A549 (cell line): ENCODE results near the gene BOLA3. TPM values are rescaled to one million over a fixed set of nuclear protein-coding genes. Genes with fewer than 3 reads are reported as not detected.

Experiments used
- ATAC-seq, 2 experiments: fragments of 200-7000 bp in 1 of 2; fragments of >200 bp in 1 of 2; cut with Nextera tagmentation in 1 of 2; cut with Tn5 transposase in 1 of 2; 3 replicates each; pipeline versions ENCODE4 v1.8.0 to v1.9.1; 2018 to 2020; ENCODE audit warnings: mild to moderate bottlenecking in 1 of 2, moderate library complexity in 1 of 2
- CTCF ChIA-PET: fragments of 300-600 bp; sonication (Branson Sonifier 250); formaldehyde crosslinking; extraction: SDS; loops from one replicate; lab custom pipeline; 2021; ENCODE audit warnings: antibody characterized with exemption, inconsistent platforms; lab: Yijun Ruan, JAX
- POLR2A ChIA-PET: fragments of 350-600 bp; formaldehyde crosslinking; extraction: SDS; loops from one replicate; lab custom pipeline; 2021; ENCODE audit warnings: antibody characterized with exemption, inconsistent platforms; lab: Yijun Ruan, JAX
- DNase-seq, 2 experiments: peaks; one replicate each; pipeline versions ENCODE4 v3.0.0 to v3.0.0-alpha.2; 2011 to 2016; ENCODE audit warnings: low read depth in 1 of 2, low spot score in 1 of 2
- FAIRE-seq: peaks from 2 replicates; lab custom pipeline; 2011; peaks lifted over from hg19 to GRCh38; lab: Jason Lieb, UNC
- H3K27ac ChIP-seq, 2 experiments: fragments of >200 bp; sonication (Bioruptor Twin); formaldehyde crosslinking; 3 replicates each; pipeline ENCODE4 v1.5.1; 2016 to 2017
- H3K4me1 ChIP-seq: fragments of >200 bp; sonication (Bioruptor Twin); formaldehyde crosslinking; 3 replicates; pipeline ENCODE4 v1.6.1; 2016
- H3K4me2 ChIP-seq: fragments of >200 bp; sonication (Bioruptor Twin); formaldehyde crosslinking; 3 replicates; pipeline ENCODE4 v1.6.1; 2016
- H3K4me3 ChIP-seq: fragments of >200 bp; sonication (Bioruptor Twin); formaldehyde crosslinking; 3 replicates; pipeline ENCODE4 v1.5.1; 2016
- H3K9me3 ChIP-seq: fragments of >200 bp; sonication (Bioruptor Twin); formaldehyde crosslinking; 3 replicates; pipeline ENCODE4 v1.6.1; 2016
- E2F6 ChIP-seq: IDR thresholded peaks from 2 replicates; pipeline ENCODE4 v1.6.1; 2012; ENCODE audit warnings: low read depth, borderline replicate concordance
- EP300 ChIP-seq, 2 experiments: fragments of >200 bp; sonication (Bioruptor Twin); formaldehyde crosslinking; IDR thresholded peaks; 2 replicates in 1 of 2; 3 replicates in 1 of 2; pipeline ENCODE4 v1.6.1; 2016 to 2017
- FOSL2 ChIP-seq, 2 experiments: fragments of 450-650 bp in 1 of 2; fragments of >200 bp in 1 of 2; sonication (Bioruptor Twin) in 1 of 2; formaldehyde crosslinking; IDR thresholded peaks; 2 replicates each; pipeline versions ENCODE4 v1.5.0 to v1.6.1; 2016 to 2020; ENCODE audit warnings: mild to moderate bottlenecking in 1 of 2, moderate library complexity in 1 of 2
- FOXS1 ChIP-seq: fragments of 250-450 bp; sonication (Bioruptor Pico); IDR thresholded peaks from 2 replicates; pipeline ENCODE4 v1.5.0; 2020; ENCODE audit warnings: mild to moderate bottlenecking, moderate library complexity
- HES2 ChIP-seq: fragments of >200 bp; sonication (Bioruptor Twin); formaldehyde crosslinking; IDR thresholded peaks from 2 replicates; pipeline ENCODE4 v1.6.1; 2016
- HOXB13 ChIP-seq: fragments of 250-450 bp; sonication (Bioruptor Pico); IDR thresholded peaks from 2 replicates; pipeline ENCODE4 v1.5.0; 2020; ENCODE audit warnings: low read depth, mild to moderate bottlenecking, moderate library complexity
- HOXB5 ChIP-seq: fragments of 250-450 bp; sonication (Bioruptor Pico); IDR thresholded peaks from 2 replicates; pipeline ENCODE4 v1.5.0; 2020; ENCODE audit warnings: mild to moderate bottlenecking, moderate library complexity
- KDM5A ChIP-seq: fragments of 200-600 bp; sonication (generic); IDR thresholded peaks from 2 replicates; pipeline ENCODE4 v1.6.1; 2016; ENCODE audit warnings: antibody characterized with exemption, mild to moderate bottlenecking
- POLR2A ChIP-seq: IDR thresholded peaks from 2 replicates; pipeline ENCODE4 v1.6.1; 2012; ENCODE audit warnings: mild to moderate bottlenecking, low read length
- RNF2 ChIP-seq: fragments of 200-600 bp; sonication (generic); IDR thresholded peaks from 2 replicates; pipeline ENCODE4 v1.6.1; 2016; ENCODE audit warnings: low read depth, mild to moderate bottlenecking, antibody characterized with exemption, moderate library complexity, borderline replicate concordance
- SMC3 ChIP-seq: fragments of >200 bp; sonication (Bioruptor Twin); formaldehyde crosslinking; IDR thresholded peaks from 3 replicates; pipeline ENCODE4 v1.6.1; 2018; ENCODE audit warnings: inconsistent platforms
- SREBF2 ChIP-seq: fragments of 450-650 bp; IDR thresholded peaks from 2 replicates; pipeline ENCODE4 v1.6.1; 2014; ENCODE audit warnings: mild to moderate bottlenecking, moderate library complexity
- TFCP2L1 ChIP-seq: fragments of 250-450 bp; sonication (Bioruptor Pico); IDR thresholded peaks from 2 replicates; pipeline ENCODE4 v1.5.0; 2021; ENCODE audit warnings: mild to moderate bottlenecking
- TP53 ChIP-seq: fragments of 250-450 bp; sonication (Bioruptor Pico); IDR thresholded peaks from 2 replicates; pipeline ENCODE4 v1.5.0; 2021; ENCODE audit warnings: mild to moderate bottlenecking, moderate library complexity
- ZC3H11A ChIP-seq: fragments of 450-650 bp; IDR thresholded peaks from 2 replicates; pipeline ENCODE4 v1.6.1; 2014; ENCODE audit warnings: antibody characterized with exemption, mild to moderate bottlenecking
- ZSCAN20 ChIP-seq: fragments of 250-450 bp; sonication (Bioruptor Pico); IDR thresholded peaks from 2 replicates; pipeline ENCODE4 v1.8.0; 2022; ENCODE audit warnings: mild to moderate bottlenecking, moderate library complexity
- WGBS: methylation state at CpG from one replicate; pipeline ENCODE4 v1.1.6; 2017; ENCODE audit errors: missing lambda C conversion rate; 5-methylcytosine and 5-hydroxymethylcytosine counted together
- polyA plus RNA-seq, 4 experiments: library from polyadenylated mRNA; depleted of rRNA in 3 of 4; stranded (reverse); fragments of >200 nt; fragmentation: RNase III in 1 of 4; extraction: RNeasy Plus Mini Kit Qiagen cat#74134 plus additional on column Dnase treatment in 1 of 4; gene quantifications; 2 replicates in 3 of 4; 3 replicates in 1 of 4; pipeline ENCODE4 v1.2.3, GENCODE V29; 2011 to 2017
- TF ChIP-seq, protein P1 (sequence below): fragments of 200-600 bp; sonication (generic); IDR thresholded peaks from 2 replicates; pipeline ENCODE4 v1.6.1; 2016; ENCODE audit warnings: antibody characterized with exemption, mild to moderate bottlenecking, moderate library complexity
- TF ChIP-seq, protein P2 (sequence below): IDR thresholded peaks from 2 replicates; pipeline ENCODE4 v1.6.1; 2012

The BOLA3 gene
- polyA plus RNA-seq, 2 of the 4 experiments (the other 2 are of a cell fraction) = 136 to 139 TPM

DNA sequence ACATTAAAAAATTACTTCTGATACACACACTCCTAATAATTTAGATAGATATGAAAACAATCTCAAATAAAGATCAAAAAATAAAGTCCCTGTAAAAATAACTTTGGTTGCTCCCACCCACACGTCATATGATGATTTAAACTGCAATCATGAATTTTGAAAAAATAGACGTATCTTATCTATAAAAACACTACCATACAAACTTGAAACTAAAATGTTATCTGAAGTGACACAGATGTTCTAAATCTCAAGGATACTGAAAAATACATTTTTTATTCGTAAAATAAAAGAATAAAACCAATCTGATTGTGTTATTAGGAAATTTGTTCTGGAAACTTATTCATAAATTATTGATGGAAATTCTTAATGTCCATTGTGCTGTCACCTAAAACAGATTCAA, 8.1 kb upstream of the BOLA3 start:
- DNase-seq (no peak), ATAC-seq (no peak), FAIRE-seq (no peak)
- CTCF ChIA-PET = interaction anchor here (0.6 to 2.8 kb wide), 3 partner anchors 8 to 375 kb away, joined by 3 to 9 read pairs (median 4); partner anchors contain the start of gene BOLA3
- H3K4me2 ChIP-seq = no peak overlapping the region
- POLR2A ChIA-PET = interaction anchor here (1.2 to 1.3 kb wide), 2 partner anchors 22 to 35 kb away, joined by 4 to 6 read pairs; partner anchors contain the start of gene MOB1A
- no peaks in the 10 kb centered on the region for H3K9me3 ChIP-seq
- no peak overlapping the region for H3K27ac ChIP-seq
- no peak overlapping the region for H3K4me3 ChIP-seq
- 90% methylated on average over 3 of the region's 3 CpGs for WGBS
- no peaks in the 10 kb centered on the region for H3K4me1 ChIP-seq
- no peak for TF ChIP-seq FOSL2 (IDR thresholded peaks at IDR 0.05)
- TF ChIP-seq FOSL2 (CRISPR knock-in tag; IDR thresholded peaks at IDR 0.05) = no peak
- no peak for TF ChIP-seq KDM5A
- no peak for TF ChIP-seq TP53 (CRISPR knock-in tag)
- TF ChIP-seq ZSCAN20 (CRISPR knock-in tag) = no peak
- TF ChIP-seq SMC3 = no peak
- TF ChIP-seq ZC3H11A = no peak
- TF ChIP-seq, protein P1, sequence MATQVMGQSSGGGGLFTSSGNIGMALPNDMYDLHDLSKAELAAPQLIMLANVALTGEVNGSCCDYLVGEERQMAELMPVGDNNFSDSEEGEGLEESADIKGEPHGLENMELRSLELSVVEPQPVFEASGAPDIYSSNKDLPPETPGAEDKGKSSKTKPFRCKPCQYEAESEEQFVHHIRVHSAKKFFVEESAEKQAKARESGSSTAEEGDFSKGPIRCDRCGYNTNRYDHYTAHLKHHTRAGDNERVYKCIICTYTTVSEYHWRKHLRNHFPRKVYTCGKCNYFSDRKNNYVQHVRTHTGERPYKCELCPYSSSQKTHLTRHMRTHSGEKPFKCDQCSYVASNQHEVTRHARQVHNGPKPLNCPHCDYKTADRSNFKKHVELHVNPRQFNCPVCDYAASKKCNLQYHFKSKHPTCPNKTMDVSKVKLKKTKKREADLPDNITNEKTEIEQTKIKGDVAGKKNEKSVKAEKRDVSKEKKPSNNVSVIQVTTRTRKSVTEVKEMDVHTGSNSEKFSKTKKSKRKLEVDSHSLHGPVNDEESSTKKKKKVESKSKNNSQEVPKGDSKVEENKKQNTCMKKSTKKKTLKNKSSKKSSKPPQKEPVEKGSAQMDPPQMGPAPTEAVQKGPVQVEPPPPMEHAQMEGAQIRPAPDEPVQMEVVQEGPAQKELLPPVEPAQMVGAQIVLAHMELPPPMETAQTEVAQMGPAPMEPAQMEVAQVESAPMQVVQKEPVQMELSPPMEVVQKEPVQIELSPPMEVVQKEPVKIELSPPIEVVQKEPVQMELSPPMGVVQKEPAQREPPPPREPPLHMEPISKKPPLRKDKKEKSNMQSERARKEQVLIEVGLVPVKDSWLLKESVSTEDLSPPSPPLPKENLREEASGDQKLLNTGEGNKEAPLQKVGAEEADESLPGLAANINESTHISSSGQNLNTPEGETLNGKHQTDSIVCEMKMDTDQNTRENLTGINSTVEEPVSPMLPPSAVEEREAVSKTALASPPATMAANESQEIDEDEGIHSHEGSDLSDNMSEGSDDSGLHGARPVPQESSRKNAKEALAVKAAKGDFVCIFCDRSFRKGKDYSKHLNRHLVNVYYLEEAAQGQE = no peak
- TF ChIP-seq SREBF2 = no peak
- TF ChIP-seq, all 56 proteins: peak for 0

DNA sequence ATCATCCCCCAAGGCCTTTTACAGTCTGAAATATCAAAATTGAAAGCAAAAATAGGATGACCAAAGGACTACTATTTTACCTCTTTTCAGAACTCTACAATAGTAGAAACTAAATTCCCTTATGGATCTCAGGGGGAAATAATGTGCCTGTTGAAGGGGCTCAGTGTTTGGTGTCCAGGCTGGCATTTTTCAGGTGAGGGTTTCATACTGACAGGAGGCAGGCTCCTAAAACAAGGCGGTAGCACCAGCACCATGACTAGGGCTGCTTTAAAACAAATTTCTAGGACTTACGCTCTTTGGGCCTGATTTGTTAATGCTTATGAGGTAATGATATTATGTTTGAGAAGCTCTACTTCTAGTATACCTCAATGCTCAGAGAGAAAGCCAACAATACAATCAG, 5.2 kb upstream of the BOLA3 start:
- Histone ChIP-seq H3K4me2 (no peak overlapping the region), H3K4me3 (no peak overlapping the region), H3K9me3 (no peaks in the 10 kb centered on the region), H3K4me1 (peaks cover 6% of the 10 kb centered on the region; the same call in 2 of the 3 replicates), H3K27ac (no peak overlapping the region)
- FAIRE-seq = no peak
- TF ChIP-seq POLR2A (no peak), HOXB5 (CRISPR knock-in tag) (no peak), EP300 (IDR thresholded peaks at IDR 0.05) (no peak), E2F6 (no peak), RNF2 (no peak), TFCP2L1 (CRISPR knock-in tag) (no peak), SMC3 (no peak), HES2 (no peak), FOXS1 (CRISPR knock-in tag) (no peak), HOXB13 (CRISPR knock-in tag) (no peak)
- TF ChIP-seq, protein P2, sequence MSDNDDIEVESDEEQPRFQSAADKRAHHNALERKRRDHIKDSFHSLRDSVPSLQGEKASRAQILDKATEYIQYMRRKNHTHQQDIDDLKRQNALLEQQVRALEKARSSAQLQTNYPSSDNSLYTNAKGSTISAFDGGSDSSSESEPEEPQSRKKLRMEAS = no peak
- ChIA-PET CTCF (interaction anchor here (3.5 to 6.7 kb wide), 3 partner anchors 11 to 330 kb away, joined by 18 to 100 read pairs (median 85); no protein-coding TSS in a partner anchor), POLR2A (interaction anchor here (2.1 kb wide), 1 partner anchor 325 kb away, joined by 12 read pairs; the partner anchor contains the start of gene STAMBP)
- ATAC-seq = no peak
- DNase-seq = no peak
- 87% methylated on average over 2 of the region's 2 CpGs for WGBS
